K562 (cell line): ENCODE results near the gene LHPP. TPM values are rescaled to one million over a fixed set of nuclear protein-coding genes. Genes with fewer than 3 reads are reported as not detected.
"Not testable (repeated sequence)": the region's sequence is repeated elsewhere in the genome, so short reads cannot be mapped to it uniquely, and the experiment has no call there.

Experiments
- ATAC-seq: fragments of 200-7000 bp; cut with Tn5 transposase; 3 replicates; pipeline ENCODE4 v1.9.1; 2020; ENCODE audit warnings: moderate library complexity
- BruUV-seq: library from RNA; stranded (reverse); fragments of 400-500 nt; replicated peaks from 2 replicates; lab custom pipeline; 2021; lab: Mats Ljungman, UMichigan
- CTCF ChIA-PET: fragments of 300-600 bp; formaldehyde crosslinking; extraction: SDS; loops from one replicate; lab custom pipeline; 2021; ENCODE audit warnings: low intra/inter-chr PET ratio; lab: Yijun Ruan, JAX
- POLR2A ChIA-PET: fragments of 300-600, 350-650 bp; sonication (Branson Sonifier 250); formaldehyde crosslinking; extraction: SDS; loops from one replicate; lab custom pipeline; 2021; ENCODE audit warnings: antibody characterized with exemption, inconsistent platforms; lab: Yijun Ruan, JAX
- DNase-seq, 4 experiments: peaks; one replicate each; pipeline versions ENCODE4 v3.0.0 to v3.0.0-alpha.2; 2011 to 2018; ENCODE audit warnings: low spot score in 3 of 4, mixed read lengths in 3 of 4; ENCODE audit errors: extremely low read depth in 1 of 4
- FAIRE-seq: peaks from 2 replicates; lab custom pipeline; 2011; peaks lifted over from hg19 to GRCh38; lab: Jason Lieb, UNC
- H2AFZ ChIP-seq: 2 replicates; pipeline ENCODE4 v1.6.0; 2011; ENCODE audit warnings: low read depth, low read length, control low read depth, inconsistent platforms
- H3K27ac ChIP-seq: fragments of 200-600 bp; 3 replicates; pipeline ENCODE4 v1.8.0; 2011; ENCODE audit warnings: low read depth, mild to moderate bottlenecking, control low read depth, inconsistent platforms, low read length, moderate library complexity, mixed read lengths; ENCODE audit errors: extremely low read depth
- H3K27me3 ChIP-seq, 2 experiments: fragments of 300-600 bp in 1 of 2; 2 replicates in 1 of 2; 3 replicates in 1 of 2; pipeline versions ENCODE4 v1.6.0 to v1.8.0; 2011; ENCODE audit warnings: inconsistent platforms in 2 of 2, low read length in 2 of 2, mild to moderate bottlenecking in 1 of 2, mixed read lengths in 1 of 2, moderate library complexity in 1 of 2; ENCODE audit not compliant: control insufficient read depth in 2 of 2, insufficient read depth in 2 of 2
- H3K36me3 ChIP-seq: fragments of 300-600 bp; 3 replicates; pipeline ENCODE4 v1.8.0; 2011; ENCODE audit warnings: mild to moderate bottlenecking, low read length, inconsistent platforms; ENCODE audit not compliant: control insufficient read depth, insufficient read depth
- H3K4me1 ChIP-seq, 2 experiments: fragments of 200-600 bp in 1 of 2; replicated peaks in 1 of 2; 2 replicates in 1 of 2; 3 replicates in 1 of 2; pipeline versions ENCODE4 v1.5.1 to v1.8.0; 2011; ENCODE audit warnings: inconsistent platforms in 2 of 2, low read length in 2 of 2, mild to moderate bottlenecking in 1 of 2, mixed read lengths in 1 of 2, moderate library complexity in 1 of 2; ENCODE audit not compliant: control insufficient read depth in 2 of 2, insufficient read depth in 2 of 2
- H3K4me2 ChIP-seq: 2 replicates; pipeline ENCODE4 v1.6.1; 2011; ENCODE audit warnings: low read length, control low read depth, inconsistent platforms, mixed read lengths; ENCODE audit not compliant: insufficient read depth
- H3K4me3 ChIP-seq: fragments of 200-600 bp; sonication (generic), shearing (Covaris generic); 2 replicates; pipeline ENCODE4 v1.5.1; 2016; ENCODE audit warnings: control low read depth, inconsistent platforms
- H3K79me2 ChIP-seq: fragments of 200-600 bp; 3 replicates; pipeline ENCODE4 v1.8.0; 2011; ENCODE audit warnings: low read length, inconsistent platforms; ENCODE audit not compliant: control insufficient read depth, insufficient read depth
- H3K9ac ChIP-seq, 2 experiments: 2 replicates each; pipeline versions ENCODE4 v1.6.0 to v1.6.1; 2011; ENCODE audit warnings: low read depth in 2 of 2, low read length in 2 of 2, control low read depth in 1 of 2, inconsistent platforms in 1 of 2, mild to moderate bottlenecking in 1 of 2, mixed read lengths in 1 of 2; ENCODE audit not compliant: insufficient read depth in 1 of 2
- H3K9me1 ChIP-seq: one replicate; pipeline ENCODE4 v1.6.0; 2011; ENCODE audit warnings: inconsistent platforms, mild to moderate bottlenecking, low read length, moderate library complexity; ENCODE audit not compliant: control insufficient read depth, insufficient read depth
- H3K9me3 ChIP-seq: replicated peaks from 2 replicates; pipeline ENCODE4 v1.5.1; 2011; ENCODE audit warnings: low read depth, low read length, inconsistent platforms; ENCODE audit not compliant: control insufficient read depth, insufficient read depth
- H4K20me1 ChIP-seq: replicated peaks from 2 replicates; pipeline ENCODE4 v1.6.1; 2011; ENCODE audit warnings: low read length, inconsistent platforms, mixed read lengths; ENCODE audit not compliant: control insufficient read depth, insufficient read depth
- DMBX1 ChIP-seq: fragments of 250-450 bp; sonication (Bioruptor Pico); IDR thresholded peaks from 2 replicates; pipeline ENCODE4 v1.8.0; 2022; ENCODE audit warnings: inconsistent platforms, mild to moderate bottlenecking, moderate library complexity, borderline replicate concordance
- HDAC6 ChIP-seq: IDR thresholded peaks from 2 replicates; pipeline ENCODE4 v1.6.1; 2012; ENCODE audit warnings: low read depth, mild to moderate bottlenecking, control low read depth, inconsistent platforms, low read length, moderate library complexity
- ZNF121 ChIP-seq: sonication (generic); formaldehyde crosslinking; conservative IDR thresholded peaks from 2 replicates; pipeline ENCODE4 v1.8.0; 2022; ENCODE audit warnings: missing genetic modification reagents
- ZNF398 ChIP-seq: fragments of 250-450 bp; sonication (Bioruptor Pico); IDR thresholded peaks from 2 replicates; pipeline ENCODE4 v1.8.0; 2021; ENCODE audit warnings: moderate library complexity, mild to moderate bottlenecking, inconsistent platforms
- WGBS: fragments of 100-300 bp; shearing (Covaris generic); methylation state at CpG from one replicate; pipeline ENCODE4 v1.1.6; 2016; ENCODE audit warnings: low coverage, mixed read lengths; ENCODE audit not compliant: insufficient coverage; ENCODE audit errors: missing lambda C conversion rate; 5-methylcytosine and 5-hydroxymethylcytosine counted together
- in situ Hi-C: fragments of 300-500 bp; cut with MboI; formaldehyde crosslinking; loops from 4 replicates; pipeline ENCODE4 v1.15.0; 2018; ENCODE audit warnings: inconsistent platforms, mixed read lengths
- intact Hi-C: fragments of 100-400 bp; cut with micrococcal nuclease; formaldehyde crosslinking; loops from 2 replicates; pipeline ENCODE4 v1.14.2; 2022
- polyA plus RNA-seq, 8 experiments: library from polyadenylated mRNA; depleted of rRNA in 4 of 8; stranded (reverse) in 5 of 8; unstranded in 3 of 8; fragments of >200 nt; fragmentation: Nextera tagmentation in 2 of 8; fragmentation: Illumina TruSeq in 1 of 8; extraction: Ambion mirVana in 2 of 8; extraction: Trizol in 1 of 8; gene quantifications; 2 replicates each; pipeline versions ENCODE4 v1.2.1 to v1.2.3, GENCODE V29; 2011 to 2014; ENCODE audit warnings: inconsistent platforms in 1 of 8, missing spikeins in 1 of 8
- total RNA-seq, 7 experiments: library from RNA; depleted of rRNA in 6 of 7; stranded (reverse); fragments of >200 nt in 6 of 7; fragmentation: Illumina TruSeq in 2 of 7; extraction: Trizol in 2 of 7; gene quantifications; 2 replicates each; pipeline versions ENCODE4 v1.2.1 to v1.2.3, GENCODE V29; 2011 to 2021; ENCODE audit warnings: low replicate concordance in 1 of 7

The LHPP gene
- total and polyA plus RNA-seq, 9 of the 15 experiments (the other 6 are each of a cell fraction or from before 2014, with no cell fraction given): 0.34 to 7.4 (median 3.0) TPM

- no peak for TF ChIP-seq ZNF398 (CRISPR knock-in tag)
- no peak for TF ChIP-seq HDAC6
- TF ChIP-seq DMBX1 (CRISPR knock-in tag): no peak
These were observed 25.4 kb upstream of the LHPP start (continued) for GRCh38 chr10:124436191-124436638.

GRCh38 chr10:124441694-124442093 lies 19.9 kb upstream of the LHPP start:
- BruUV-seq, H3K4me2 ChIP-seq, H3K36me3 ChIP-seq, DNase-seq, intact Hi-C loops, H3K4me3 ChIP-seq, H3K9me3 ChIP-seq, H2AFZ ChIP-seq, H4K20me1 ChIP-seq, ATAC-seq, H3K27me3 ChIP-seq, H3K9ac ChIP-seq, POLR2A ChIA-PET, H3K79me2 ChIP-seq, CTCF ChIA-PET, FAIRE-seq, H3K27ac ChIP-seq, H3K9me1 ChIP-seq, in situ Hi-C loops, H3K4me1 ChIP-seq: not testable (repeated sequence)
- TF ChIP-seq ZNF121 (CRISPR knock-in tag): 0 out of 2 replicates have a peak, but pooled peaks have one; percentile 14
- 26% methylated on average over 3 of the region's 5 CpGs for WGBS
